Neural progenitor cell (in vitro differentiated cells): Measurements from ENCODE around the gene PPM1H.

Experiments used
- EZH2 ChIP-seq: fragments of 200-600 bp; sonication (generic); IDR thresholded peaks from 2 replicates; pipeline ENCODE4 v1.6.1; 2017; ENCODE audit warnings: antibody characterized with exemption, mild to moderate bottlenecking, moderate library complexity
- EZH2phosphoT487 ChIP-seq: fragments of 200-600 bp; sonication (generic); IDR thresholded peaks from 2 replicates; pipeline ENCODE4 v1.6.1; 2017; ENCODE audit warnings: antibody characterized with exemption
- TF ChIP-seq, protein P1 (sequence below): fragments of 200-600 bp; sonication (generic); IDR thresholded peaks from 2 replicates; pipeline ENCODE4 v1.5.1; 2017; ENCODE audit warnings: antibody characterized with exemption, mild to moderate bottlenecking

DNA sequence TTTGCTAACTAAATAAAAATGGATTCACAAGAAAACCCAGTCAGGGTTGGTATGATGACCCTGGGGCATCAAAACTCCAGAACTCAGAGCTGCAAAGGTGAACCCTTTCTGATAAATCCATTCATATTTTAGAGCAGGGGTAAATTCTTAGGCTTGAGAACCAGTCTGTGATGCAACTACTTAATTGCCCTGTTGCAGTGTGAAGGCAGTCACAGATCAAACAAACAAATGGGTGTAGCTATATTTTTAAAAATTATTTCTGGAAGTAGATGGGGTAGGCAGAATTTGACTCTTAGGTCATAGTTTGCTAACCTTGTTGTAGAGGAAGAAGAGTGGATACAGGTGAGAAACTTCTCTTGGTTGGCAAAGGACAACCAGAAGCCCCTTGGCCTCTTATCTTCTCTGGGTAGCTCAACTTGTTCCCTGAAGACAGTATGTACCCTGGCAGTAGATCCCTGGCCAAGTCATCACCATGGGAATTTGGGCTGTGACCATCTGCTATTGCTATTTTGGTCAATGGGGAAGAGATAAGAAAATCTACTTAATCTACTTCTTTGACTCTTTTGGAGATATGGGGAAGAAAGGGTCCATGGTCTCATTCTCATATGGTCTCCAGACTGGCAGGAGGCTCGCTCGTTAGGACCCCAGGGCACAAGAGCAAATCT is 216.1 kb downstream of the PPM1H start:
- TF ChIP-seq, protein P1, sequence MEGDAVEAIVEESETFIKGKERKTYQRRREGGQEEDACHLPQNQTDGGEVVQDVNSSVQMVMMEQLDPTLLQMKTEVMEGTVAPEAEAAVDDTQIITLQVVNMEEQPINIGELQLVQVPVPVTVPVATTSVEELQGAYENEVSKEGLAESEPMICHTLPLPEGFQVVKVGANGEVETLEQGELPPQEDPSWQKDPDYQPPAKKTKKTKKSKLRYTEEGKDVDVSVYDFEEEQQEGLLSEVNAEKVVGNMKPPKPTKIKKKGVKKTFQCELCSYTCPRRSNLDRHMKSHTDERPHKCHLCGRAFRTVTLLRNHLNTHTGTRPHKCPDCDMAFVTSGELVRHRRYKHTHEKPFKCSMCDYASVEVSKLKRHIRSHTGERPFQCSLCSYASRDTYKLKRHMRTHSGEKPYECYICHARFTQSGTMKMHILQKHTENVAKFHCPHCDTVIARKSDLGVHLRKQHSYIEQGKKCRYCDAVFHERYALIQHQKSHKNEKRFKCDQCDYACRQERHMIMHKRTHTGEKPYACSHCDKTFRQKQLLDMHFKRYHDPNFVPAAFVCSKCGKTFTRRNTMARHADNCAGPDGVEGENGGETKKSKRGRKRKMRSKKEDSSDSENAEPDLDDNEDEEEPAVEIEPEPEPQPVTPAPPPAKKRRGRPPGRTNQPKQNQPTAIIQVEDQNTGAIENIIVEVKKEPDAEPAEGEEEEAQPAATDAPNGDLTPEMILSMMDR: no peak
- TF ChIP-seq EZH2: no peak
- TF ChIP-seq EZH2phosphoT487: no peak
